HepG2 (cell line): ENCODE measurements around the gene TBRG1. TPM values are rescaled to one million over a fixed set of nuclear protein-coding genes. Genes with fewer than 3 reads are reported as not detected.

Experiments
- ADNP ChIP-seq: sonication (generic); formaldehyde crosslinking; IDR thresholded peaks from 2 replicates; pipeline ENCODE4 v1.4.0; 2020; ENCODE audit warnings: missing genetic modification reagents
- AGO1 ChIP-seq: fragments of 200-400 bp; formaldehyde crosslinking; IDR thresholded peaks from 2 replicates; pipeline ENCODE4 v1.6.1; 2017; ENCODE audit warnings: mild to moderate bottlenecking, low read depth, low read length, moderate library complexity; ENCODE audit not compliant: poor library complexity, severe bottlenecking
- CHCHD3 ChIP-seq: sonication (generic); formaldehyde crosslinking; IDR thresholded peaks from 2 replicates; pipeline ENCODE4 v1.8.0; 2022; ENCODE audit warnings: mild to moderate bottlenecking, missing genetic modification reagents, moderate library complexity
- GATAD1 ChIP-seq: IDR thresholded peaks from 2 replicates; pipeline ENCODE4 v1.6.1; 2016; ENCODE audit warnings: missing genetic modification reagents, missing compliant biosample characterization
- HNRNPLL ChIP-seq: fragments of 200-400 bp; formaldehyde crosslinking; IDR thresholded peaks from 2 replicates; pipeline ENCODE4 v1.6.1; 2017; ENCODE audit warnings: mild to moderate bottlenecking, low read depth, low read length; ENCODE audit not compliant: poor library complexity, severe bottlenecking
- HOXD1 ChIP-seq: sonication (generic); formaldehyde crosslinking; IDR thresholded peaks from 2 replicates; pipeline ENCODE4 v1.5.0; 2020; ENCODE audit warnings: missing genetic modification reagents
- IRF2 ChIP-seq: IDR thresholded peaks from 2 replicates; pipeline ENCODE4 v1.6.1; 2018; ENCODE audit warnings: missing genetic modification reagents, missing compliant biosample characterization
- KDM3A ChIP-seq: IDR thresholded peaks from 2 replicates; pipeline ENCODE4 v1.6.1; 2018; ENCODE audit warnings: low read depth, missing compliant biosample characterization
- KLF9 ChIP-seq: IDR thresholded peaks from 2 replicates; pipeline ENCODE4 v1.6.1; 2016; ENCODE audit warnings: low read depth
- MEIS2 ChIP-seq: sonication (generic); formaldehyde crosslinking; IDR thresholded peaks from 2 replicates; pipeline ENCODE4 v1.9.0; 2021; ENCODE audit warnings: mild to moderate bottlenecking, missing genetic modification reagents
- PCBP2 ChIP-seq: fragments of 200-400 bp; formaldehyde crosslinking; optimal IDR thresholded peaks from 2 replicates; pipeline ENCODE3; 2018; ENCODE audit warnings: low read length, low read depth; ENCODE audit not compliant: poor library complexity, severe bottlenecking
- POLR2AphosphoS5 ChIP-seq: IDR thresholded peaks from 2 replicates; pipeline ENCODE4 v1.6.1; 2012; ENCODE audit warnings: low read depth, low read length
- RFX1 ChIP-seq: fragments of 450-650 bp; IDR thresholded peaks from 2 replicates; pipeline ENCODE4 v1.6.1; 2017
- SP5 ChIP-seq: IDR thresholded peaks from 2 replicates; pipeline ENCODE4 v1.6.1; 2016; ENCODE audit warnings: low read depth, borderline replicate concordance
- YY1 ChIP-seq: IDR thresholded peaks from 2 replicates; pipeline ENCODE4 v1.6.1; 2011; ENCODE audit warnings: low read length, low read depth, moderate library complexity, mild to moderate bottlenecking; ENCODE audit not compliant: insufficient read depth, insufficient replicate concordance
- ZNF431 ChIP-seq: sonication (generic); formaldehyde crosslinking; IDR thresholded peaks from 2 replicates; pipeline ENCODE4 v1.9.0; 2022; ENCODE audit warnings: missing genetic modification reagents, low read depth, mild to moderate bottlenecking, borderline replicate concordance
- ZNF441 ChIP-seq: sonication (generic); formaldehyde crosslinking; IDR thresholded peaks from 2 replicates; pipeline ENCODE4 v1.7.0; 2021; ENCODE audit warnings: missing genetic modification reagents, borderline replicate concordance
- ZNF446 ChIP-seq: sonication (generic); formaldehyde crosslinking; IDR thresholded peaks from 2 replicates; pipeline ENCODE4 v1.5.0; 2020; ENCODE audit warnings: mild to moderate bottlenecking, missing genetic modification reagents
- ZNF615 ChIP-seq: sonication (generic); formaldehyde crosslinking; IDR thresholded peaks from 2 replicates; pipeline ENCODE4 v1.5.0; 2020; ENCODE audit warnings: mild to moderate bottlenecking, missing genetic modification reagents, borderline replicate concordance
- ZNF761 ChIP-seq: sonication (generic); formaldehyde crosslinking; conservative IDR thresholded peaks from 2 replicates; pipeline ENCODE4 v1.4.0; 2020; ENCODE audit warnings: mild to moderate bottlenecking, missing genetic modification reagents
- ZNF776 ChIP-seq: sonication (generic); formaldehyde crosslinking; IDR thresholded peaks from 2 replicates; pipeline ENCODE4 v1.4.0; 2020; ENCODE audit warnings: mild to moderate bottlenecking, missing genetic modification reagents
- polyA plus RNA-seq, 8 experiments: library from polyadenylated mRNA; depleted of rRNA in 3 of 8; stranded (reverse) in 7 of 8; unstranded in 1 of 8; fragments of >200 nt; fragmentation: Illumina TruSeq in 4 of 8; extraction: Trizol in 4 of 8; gene quantifications; 2 replicates each; pipeline versions ENCODE4 v1.2.1 to v1.2.3, GENCODE V29; 2011 to 2016; ENCODE audit warnings: low read depth in 4 of 8, missing spikeins in 1 of 8, mixed read lengths in 1 of 8; ENCODE audit not compliant: insufficient read depth in 1 of 8
- total RNA-seq, 5 experiments: library from RNA; depleted of rRNA; stranded (reverse); fragments of >200 nt; fragmentation: Illumina TruSeq; extraction: Trizol; gene quantifications; 2 replicates each; pipeline ENCODE4 v1.2.3, GENCODE V29; 2016; ENCODE audit warnings: low read depth in 1 of 5
- TF ChIP-seq, protein P1 (sequence below): sonication (generic); formaldehyde crosslinking; IDR thresholded peaks from 2 replicates; pipeline ENCODE4 v1.8.0; 2023; ENCODE audit warnings: mild to moderate bottlenecking, missing genetic modification reagents
- TF ChIP-seq, protein P2 (sequence below): IDR thresholded peaks from 2 replicates; pipeline ENCODE4 v1.6.1; 2018; ENCODE audit warnings: missing genetic modification reagents, mild to moderate bottlenecking, missing compliant biosample characterization
- TF ChIP-seq, protein P3 (sequence below): IDR thresholded peaks from 2 replicates; pipeline ENCODE4 v1.6.1; 2012; ENCODE audit warnings: inconsistent platforms
- TF ChIP-seq, protein P4 (sequence below): sonication (generic); formaldehyde crosslinking; IDR thresholded peaks from 2 replicates; pipeline ENCODE4; 2020; ENCODE audit warnings: missing genetic modification reagents, mild to moderate bottlenecking, borderline replicate concordance

TBRG1 gene
- total and polyA plus RNA-seq, 2 of the 13 experiments (the other 11 are each of a cell fraction or from before 2014, with no cell fraction given), result 21.7 to 25.6 TPM

DNA sequence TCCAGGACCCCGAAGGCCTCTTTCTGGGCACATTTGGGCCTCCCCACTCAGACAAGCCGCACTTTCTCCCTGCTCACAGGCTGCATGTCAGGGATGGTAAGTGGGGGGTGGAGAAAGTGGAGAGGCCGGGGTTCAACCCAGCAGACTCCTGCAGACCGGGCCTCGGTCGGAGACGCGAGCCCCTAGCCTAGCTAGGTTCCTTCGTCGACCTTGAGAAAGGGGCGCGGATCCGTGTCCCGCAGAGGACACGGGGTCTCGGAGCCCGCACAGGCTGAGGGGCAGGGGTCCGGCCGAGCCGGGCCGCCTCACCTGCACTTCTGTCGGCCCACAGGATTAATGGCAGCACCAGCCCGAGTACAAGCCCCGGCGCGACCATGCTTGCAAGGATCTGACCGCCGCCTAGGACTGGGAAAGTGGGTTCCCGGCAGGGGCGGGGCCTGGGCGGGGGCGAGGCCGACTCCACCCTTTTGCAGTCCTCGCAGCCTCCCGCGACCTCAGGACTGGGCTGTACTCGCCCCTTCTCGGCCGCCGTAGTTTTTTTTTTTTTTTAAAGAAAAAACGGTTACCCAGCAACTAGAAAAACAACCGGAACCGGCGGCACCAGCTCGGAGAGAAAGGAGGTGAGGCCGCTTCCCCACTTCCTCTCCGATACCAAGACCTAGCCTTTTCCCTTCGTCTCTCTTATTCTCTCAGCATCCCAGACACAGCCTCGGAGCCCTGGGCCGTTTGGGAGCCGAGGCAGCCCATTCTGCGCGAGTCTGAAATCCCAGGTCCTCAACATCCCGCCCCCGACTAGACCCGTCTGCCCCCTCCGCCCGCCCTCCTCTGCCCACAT, 50.9 kb downstream of the TBRG1 start, which contains the start of the genes SIAE and SPA17 (continued):
- peak; percentile 31; the same call in 1 of the 2 replicates for TF ChIP-seq IRF2 (CRISPR knock-in tag)
- peak; percentile 23; the same call in 1 of the 2 replicates for TF ChIP-seq ZNF441 (CRISPR knock-in tag)
- TF ChIP-seq AGO1, result no peak
- peak; percentile 63 for TF ChIP-seq RFX1
- no peak for TF ChIP-seq CHCHD3 (CRISPR knock-in tag)
- peak; percentile 51 for TF ChIP-seq HNRNPLL
- TF ChIP-seq GATAD1 (CRISPR knock-in tag), result peak; percentile 61; the same call in 1 of the 2 replicates
- no peak for TF ChIP-seq ZNF431 (CRISPR knock-in tag)
- 0 out of 2 replicates have a peak, but pooled peaks have one; percentile 64 for TF ChIP-seq ZNF761 (CRISPR knock-in tag)
- TF ChIP-seq POLR2AphosphoS5, result peak; percentile 70
- TF ChIP-seq, protein P1, sequence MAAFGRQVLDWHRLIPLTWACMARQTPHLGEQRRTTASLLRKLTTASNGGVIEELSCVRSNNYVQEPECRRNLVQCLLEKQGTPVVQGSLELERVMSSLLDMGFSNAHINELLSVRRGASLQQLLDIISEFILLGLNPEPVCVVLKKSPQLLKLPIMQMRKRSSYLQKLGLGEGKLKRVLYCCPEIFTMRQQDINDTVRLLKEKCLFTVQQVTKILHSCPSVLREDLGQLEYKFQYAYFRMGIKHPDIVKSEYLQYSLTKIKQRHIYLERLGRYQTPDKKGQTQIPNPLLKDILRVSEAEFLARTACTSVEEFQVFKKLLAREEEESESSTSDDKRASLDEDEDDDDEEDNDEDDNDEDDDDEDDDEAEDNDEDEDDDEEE (CRISPR knock-in tag), result no peak
- TF ChIP-seq, protein P2, sequence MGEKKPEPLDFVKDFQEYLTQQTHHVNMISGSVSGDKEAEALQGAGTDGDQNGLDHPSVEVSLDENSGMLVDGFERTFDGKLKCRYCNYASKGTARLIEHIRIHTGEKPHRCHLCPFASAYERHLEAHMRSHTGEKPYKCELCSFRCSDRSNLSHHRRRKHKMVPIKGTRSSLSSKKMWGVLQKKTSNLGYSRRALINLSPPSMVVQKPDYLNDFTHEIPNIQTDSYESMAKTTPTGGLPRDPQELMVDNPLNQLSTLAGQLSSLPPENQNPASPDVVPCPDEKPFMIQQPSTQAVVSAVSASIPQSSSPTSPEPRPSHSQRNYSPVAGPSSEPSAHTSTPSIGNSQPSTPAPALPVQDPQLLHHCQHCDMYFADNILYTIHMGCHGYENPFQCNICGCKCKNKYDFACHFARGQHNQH, result peak; percentile 68; the same call in 1 of the 2 replicates
- 0 out of 2 replicates have a peak, but pooled peaks have one; percentile 22 for TF ChIP-seq KLF9 (CRISPR knock-in tag)
- TF ChIP-seq ADNP (CRISPR knock-in tag), result no peak
- peak; percentile 73 for TF ChIP-seq SP5 (CRISPR knock-in tag)
- TF ChIP-seq ZNF446 (CRISPR knock-in tag), result no peak
- no peak for TF ChIP-seq ZNF615 (CRISPR knock-in tag)
- TF ChIP-seq, protein P3, sequence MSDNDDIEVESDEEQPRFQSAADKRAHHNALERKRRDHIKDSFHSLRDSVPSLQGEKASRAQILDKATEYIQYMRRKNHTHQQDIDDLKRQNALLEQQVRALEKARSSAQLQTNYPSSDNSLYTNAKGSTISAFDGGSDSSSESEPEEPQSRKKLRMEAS, result peak; percentile 17; the same call in 1 of the 2 replicates
- TF ChIP-seq HOXD1 (CRISPR knock-in tag), result 0 out of 2 replicates have a peak, but pooled peaks have one; percentile 74
- peak; percentile 70 for TF ChIP-seq YY1
- 0 out of 2 replicates have a peak, but pooled peaks have one; percentile 34 for TF ChIP-seq MEIS2
- TF ChIP-seq PCBP2, result no peak
- no peak for TF ChIP-seq KDM3A (CRISPR knock-in tag)
- TF ChIP-seq, protein P4, sequence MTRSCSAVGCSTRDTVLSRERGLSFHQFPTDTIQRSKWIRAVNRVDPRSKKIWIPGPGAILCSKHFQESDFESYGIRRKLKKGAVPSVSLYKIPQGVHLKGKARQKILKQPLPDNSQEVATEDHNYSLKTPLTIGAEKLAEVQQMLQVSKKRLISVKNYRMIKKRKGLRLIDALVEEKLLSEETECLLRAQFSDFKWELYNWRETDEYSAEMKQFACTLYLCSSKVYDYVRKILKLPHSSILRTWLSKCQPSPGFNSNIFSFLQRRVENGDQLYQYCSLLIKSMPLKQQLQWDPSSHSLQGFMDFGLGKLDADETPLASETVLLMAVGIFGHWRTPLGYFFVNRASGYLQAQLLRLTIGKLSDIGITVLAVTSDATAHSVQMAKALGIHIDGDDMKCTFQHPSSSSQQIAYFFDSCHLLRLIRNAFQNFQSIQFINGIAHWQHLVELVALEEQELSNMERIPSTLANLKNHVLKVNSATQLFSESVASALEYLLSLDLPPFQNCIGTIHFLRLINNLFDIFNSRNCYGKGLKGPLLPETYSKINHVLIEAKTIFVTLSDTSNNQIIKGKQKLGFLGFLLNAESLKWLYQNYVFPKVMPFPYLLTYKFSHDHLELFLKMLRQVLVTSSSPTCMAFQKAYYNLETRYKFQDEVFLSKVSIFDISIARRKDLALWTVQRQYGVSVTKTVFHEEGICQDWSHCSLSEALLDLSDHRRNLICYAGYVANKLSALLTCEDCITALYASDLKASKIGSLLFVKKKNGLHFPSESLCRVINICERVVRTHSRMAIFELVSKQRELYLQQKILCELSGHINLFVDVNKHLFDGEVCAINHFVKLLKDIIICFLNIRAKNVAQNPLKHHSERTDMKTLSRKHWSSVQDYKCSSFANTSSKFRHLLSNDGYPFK (CRISPR knock-in tag), result peak; percentile 70
- peak; percentile 62; the same call in 1 of the 2 replicates for TF ChIP-seq ZNF776
